ENCODE measurements around the gene E2F3.

- TF ChIP-seq CTCF (IDR thresholded peaks at IDR 0.05) (no peak), EP300 (IDR thresholded peaks at IDR 0.05) (no peak)
These were observed 45.5 kb downstream of the E2F3 start for GRCh38 chr6:20447157-20447556.

Data from stomach (tissue), 4 donors.